H1 (cell line): ENCODE measurements around the gene CACNB4.

Source experiments
- ATF3 ChIP-seq: IDR thresholded peaks from 2 replicates; pipeline ENCODE4 v1.6.1; 2011; ENCODE audit warnings: low read depth, mild to moderate bottlenecking, low read length; ENCODE audit not compliant: insufficient read depth
- BACH1 ChIP-seq: IDR thresholded peaks from 2 replicates; pipeline ENCODE4 v1.6.1; 2012; ENCODE audit warnings: low read length, improper control_type of control experiment
- BCL11A ChIP-seq, 2 experiments: IDR thresholded peaks; one replicate each; pipeline ENCODE4 v1.6.1; 2011; ENCODE audit warnings: low read depth in 2 of 2, low read length in 2 of 2, mild to moderate bottlenecking in 2 of 2
- BRCA1 ChIP-seq: IDR thresholded peaks from 2 replicates; pipeline ENCODE4 v1.6.1; 2012; ENCODE audit warnings: low read depth, low read length, improper control_type of control experiment
- CHD1 ChIP-seq: IDR thresholded peaks from 2 replicates; pipeline ENCODE4 v1.6.1; 2012; ENCODE audit warnings: low read depth, low read length, improper control_type of control experiment
- CTCF ChIP-seq, 3 experiments: IDR thresholded peaks; 1 replicate in 2 of 3; 2 replicates in 1 of 3; pipeline versions ENCODE4 v1.5.1 to v1.6.1; 2011; ENCODE audit warnings: low read length in 3 of 3, mild to moderate bottlenecking in 3 of 3, inconsistent platforms in 2 of 3, low read depth in 1 of 3, moderate library complexity in 1 of 3; ENCODE audit not compliant: insufficient read depth in 1 of 3; ENCODE audit errors: control extremely low read depth in 1 of 3
- E2F6 ChIP-seq: IDR thresholded peaks from 2 replicates; pipeline ENCODE4 v1.6.1; 2012; ENCODE audit warnings: inconsistent platforms
- EZH2 ChIP-seq: fragments of 200-600 bp; sonication (generic); IDR thresholded peaks from 2 replicates; pipeline ENCODE4 v1.7.1; 2012; ENCODE audit warnings: low read depth, mild to moderate bottlenecking, moderate library complexity, low read length, inconsistent platforms; ENCODE audit not compliant: severe bottlenecking
- HDAC6 ChIP-seq: IDR thresholded peaks from one replicate; pipeline ENCODE4 v1.7.1; 2012; ENCODE audit warnings: low read depth, mild to moderate bottlenecking, inconsistent platforms, low read length, moderate library complexity
- POLR2A ChIP-seq, 2 experiments: IDR thresholded peaks; 1 replicate in 1 of 2; 2 replicates in 1 of 2; pipeline ENCODE4 v1.6.1; 2011; ENCODE audit warnings: low read depth in 2 of 2, low read length in 2 of 2, mild to moderate bottlenecking in 2 of 2; ENCODE audit errors: control extremely low read depth in 1 of 2
- POLR2AphosphoS5 ChIP-seq: IDR thresholded peaks from 2 replicates; pipeline ENCODE4 v1.6.1; 2011; ENCODE audit warnings: low read depth, low read length
- RFX5 ChIP-seq: IDR thresholded peaks from 2 replicates; pipeline ENCODE4 v1.6.1; 2011; ENCODE audit warnings: low read depth, low read length, improper control_type of control experiment, borderline replicate concordance
- TAF1 ChIP-seq: IDR thresholded peaks from 2 replicates; pipeline ENCODE4 v1.6.1; 2011; ENCODE audit warnings: mild to moderate bottlenecking, low read depth, low read length
- TBP ChIP-seq: IDR thresholded peaks from 2 replicates; pipeline ENCODE4 v1.6.1; 2011; ENCODE audit warnings: low read depth, low read length, improper control_type of control experiment

- TF ChIP-seq POLR2AphosphoS5 (no peak), RFX5 (no peak), CTCF (IDR thresholded peaks at IDR 0.05; ENCODE audit: control extremely low read depth in 1 of 3, insufficient read depth in 1 of 3, low read depth in 1 of 3, low read length in 3 of 3) (no peak), BRCA1 (no peak), ATF3 (no peak), BCL11A (IDR thresholded peaks at IDR 0.05; ENCODE audit: low read depth in 2 of 2, low read length in 2 of 2) (no peak), EZH2 (no peak), E2F6 (no peak), TAF1 (no peak), BACH1 (no peak), HDAC6 (no peak), TBP (no peak), POLR2A (IDR thresholded peaks at IDR 0.05; ENCODE audit: control extremely low read depth in 1 of 2, low read depth in 2 of 2, low read length in 2 of 2) (no peak), CHD1 (no peak)
These were observed 249.3 kb downstream of the CACNB4 start for GRCh38 chr2:151849413-151850010.
